Mesendoderm (in vitro differentiated cells): ENCODE results near the gene SLC23A3.

Experiments
- DNase-seq: peaks from one replicate; pipeline ENCODE4 v3.0.0; 2013
- H2AK5ac ChIP-seq: 2 replicates; pipeline ENCODE4 v1.6.1; 2013; ENCODE audit warnings: low read length, inconsistent platforms
- H2BK120ac ChIP-seq: 2 replicates; pipeline ENCODE4 v1.6.1; 2013; ENCODE audit warnings: low read depth, mild to moderate bottlenecking, low read length, moderate library complexity, mixed read lengths
- H2BK15ac ChIP-seq: replicated peaks from 2 replicates; pipeline ENCODE4 v1.6.1; 2013; ENCODE audit warnings: low read depth, mild to moderate bottlenecking, moderate library complexity
- H2BK5ac ChIP-seq: 2 replicates; pipeline ENCODE4 v1.6.1; 2013; ENCODE audit warnings: low read length, inconsistent platforms
- H3K18ac ChIP-seq: 2 replicates; pipeline ENCODE4 v1.6.1; 2013; ENCODE audit warnings: mild to moderate bottlenecking, low read length, mixed read lengths
- H3K23ac ChIP-seq: one replicate; pipeline ENCODE4 v1.6.1; 2013; ENCODE audit warnings: low read length
- H3K27ac ChIP-seq: 2 replicates; pipeline ENCODE4 v1.5.1; 2013; ENCODE audit warnings: low read depth, mild to moderate bottlenecking, inconsistent platforms, low read length, moderate library complexity
- H3K27me3 ChIP-seq: 2 replicates; pipeline ENCODE4 v1.6.1; 2013; ENCODE audit warnings: low read length, control low read depth, mild to moderate bottlenecking, inconsistent platforms; ENCODE audit not compliant: insufficient read depth, poor library complexity
- H3K36me3 ChIP-seq: 2 replicates; pipeline ENCODE4 v1.6.1; 2013; ENCODE audit warnings: low read length, inconsistent platforms; ENCODE audit not compliant: control insufficient read depth, insufficient read depth
- H3K4ac ChIP-seq: one replicate; pipeline ENCODE4 v1.6.1; 2013; ENCODE audit warnings: low read depth, mild to moderate bottlenecking, low read length, moderate library complexity
- H3K4me1 ChIP-seq: 2 replicates; pipeline ENCODE4 v1.6.1; 2013; ENCODE audit warnings: low read depth, low read length, inconsistent platforms; ENCODE audit not compliant: control insufficient read depth
- H3K4me2 ChIP-seq: 2 replicates; pipeline ENCODE4 v1.6.1; 2013; ENCODE audit warnings: low read length
- H3K4me3 ChIP-seq: 2 replicates; pipeline ENCODE4 v1.5.1; 2013; ENCODE audit warnings: mild to moderate bottlenecking, low read length
- H3K56ac ChIP-seq: one replicate; pipeline ENCODE4 v1.6.1; 2013; ENCODE audit warnings: low read length
- H3K79me1 ChIP-seq: 2 replicates; pipeline ENCODE4 v1.6.1; 2013; ENCODE audit warnings: low read length, inconsistent platforms
- H3K79me2 ChIP-seq: 2 replicates; pipeline ENCODE4 v1.6.1; 2013; ENCODE audit warnings: mild to moderate bottlenecking, low read length; ENCODE audit not compliant: control insufficient read depth, insufficient read depth
- H3K9ac ChIP-seq: 2 replicates; pipeline ENCODE4 v1.6.1; 2013; ENCODE audit warnings: low read length, inconsistent platforms
- H4K5ac ChIP-seq: one replicate; pipeline ENCODE4 v1.6.1; 2013; ENCODE audit warnings: low read length
- H4K8ac ChIP-seq: one replicate; pipeline ENCODE4 v1.6.1; 2013; ENCODE audit warnings: low read depth, mild to moderate bottlenecking, control low read depth, low read length, moderate library complexity
- WGBS: extraction: QIAGEN DNeasy Blood & Tissue Kit; methylation state at CpG from one replicate; pipeline ENCODE4 v1.1.7; 2013; ENCODE audit warnings: low lambda C conversion rate, missing lambda C conversion rate; ENCODE audit not compliant: insufficient coverage; ENCODE audit errors: extremely low coverage; 5-methylcytosine and 5-hydroxymethylcytosine counted together

Gene SLC23A3

DNA sequence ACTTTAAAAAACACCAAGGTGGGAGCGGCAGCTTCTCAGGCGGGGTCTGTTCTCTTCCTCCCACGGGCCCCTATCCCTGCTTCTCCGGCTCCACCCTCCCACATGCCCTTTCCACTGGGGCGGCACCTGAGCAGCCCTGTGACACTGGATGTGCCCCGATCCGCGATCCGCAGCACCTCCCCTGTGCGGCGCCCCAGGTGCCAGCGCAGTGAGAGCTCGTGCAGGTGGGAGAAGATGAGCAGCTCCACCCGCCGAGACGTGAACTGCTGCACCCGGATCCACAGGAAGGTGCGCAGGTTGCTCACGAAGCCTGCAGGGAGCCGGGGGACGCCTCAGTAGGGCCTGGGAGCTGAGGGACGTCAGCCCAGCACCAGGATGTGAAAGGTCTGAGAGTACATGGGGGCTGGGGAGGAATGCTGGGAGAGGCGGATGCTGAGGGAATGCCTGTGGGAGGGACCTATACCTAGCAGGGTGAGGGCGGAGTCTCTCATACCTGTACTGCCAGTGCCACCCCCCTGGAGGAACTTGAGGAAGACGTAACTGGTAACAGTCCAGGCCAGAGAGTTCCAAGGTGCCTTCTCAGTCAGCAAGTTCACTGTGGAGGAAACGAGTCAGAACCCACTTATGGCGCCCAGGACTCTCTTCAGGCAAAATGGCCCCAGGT lies 46.2 kb upstream of the SLC23A3 start:
- DNase-seq: peak; percentile 50
- no peak overlapping the region for H3K4me3 ChIP-seq
- no peak overlapping the region for H2BK15ac ChIP-seq
- no peak overlapping the region for H2BK120ac ChIP-seq
- no peak overlapping the region for H3K18ac ChIP-seq
- H4K8ac ChIP-seq: no peak overlapping the region
- H3K4me1 ChIP-seq: peaks cover 2% of the 10 kb centered on the region
- H3K27ac ChIP-seq: no peak overlapping the region
- peaks cover 4% of the 10 kb centered on the region for H3K36me3 ChIP-seq
- H2AK5ac ChIP-seq: no peak overlapping the region
- H3K9ac ChIP-seq: no peak overlapping the region
- H3K56ac ChIP-seq: peak overlapping the region; percentile 38
- H2BK5ac ChIP-seq: no peak overlapping the region
- WGBS: no CpG with 5 or more reads among the region's 27 CpGs
- no peak overlapping the region for H3K4ac ChIP-seq
- no peak overlapping the region for H3K23ac ChIP-seq
- no peak overlapping the region for H3K4me2 ChIP-seq
- no peak overlapping the region for H4K5ac ChIP-seq
- H3K79me2 ChIP-seq: no peaks in the 10 kb centered on the region
- peaks cover 6% of the 10 kb centered on the region for H3K79me1 ChIP-seq
- H3K27me3 ChIP-seq: no peaks in the 10 kb centered on the region

DNA sequence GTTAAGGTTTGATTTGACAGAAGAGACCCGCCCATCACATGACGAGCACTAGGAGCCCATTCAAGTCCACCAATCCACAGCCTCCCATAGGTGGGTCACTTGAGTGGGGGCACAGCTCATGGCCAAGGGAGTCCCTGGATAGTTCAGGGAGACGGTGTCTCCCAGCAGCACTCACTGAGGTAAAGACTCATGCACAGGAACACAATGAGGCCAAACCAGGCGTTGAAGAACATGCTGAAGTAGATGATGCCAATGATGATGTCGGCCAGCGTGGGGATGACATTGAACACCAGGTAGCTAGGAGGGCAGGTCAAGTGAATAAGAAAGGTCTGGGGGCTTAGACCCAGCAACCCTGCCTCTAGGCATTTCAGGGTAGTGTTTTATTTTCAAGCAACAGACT lies 45.0 kb upstream of the SLC23A3 start:
- H3K4me1 ChIP-seq: peaks cover 2% of the 10 kb centered on the region
- H3K27ac ChIP-seq: no peak overlapping the region
- no peaks in the 10 kb centered on the region for H3K79me2 ChIP-seq
- no peak overlapping the region for H2BK5ac ChIP-seq
- H4K5ac ChIP-seq: no peak overlapping the region
- H3K18ac ChIP-seq: no peak overlapping the region
- H2BK15ac ChIP-seq: no peak overlapping the region
- no peak overlapping the region for H3K4ac ChIP-seq
- H3K9ac ChIP-seq: no peak overlapping the region
- H4K8ac ChIP-seq: no peak overlapping the region
- no peak overlapping the region for H3K4me3 ChIP-seq
- no peak overlapping the region for H2AK5ac ChIP-seq
- no peak overlapping the region for H3K23ac ChIP-seq
- H3K4me2 ChIP-seq: no peak overlapping the region
- no peak overlapping the region for H3K56ac ChIP-seq
- H3K36me3 ChIP-seq: peaks cover 4% of the 10 kb centered on the region
- H3K27me3 ChIP-seq: no peaks in the 10 kb centered on the region
- no CpG with 5 or more reads among the region's 6 CpGs for WGBS
- H3K79me1 ChIP-seq: peaks cover 6% of the 10 kb centered on the region
- DNase-seq: no peak
- no peak overlapping the region for H2BK120ac ChIP-seq

GRCh38 chr2:219214141-219214540 lies 44.3 kb upstream of the SLC23A3 start:
- Histone ChIP-seq H3K79me2 (no peaks in the 10 kb centered on the region), H3K18ac (no peak overlapping the region), H3K79me1 (peaks cover 6% of the 10 kb centered on the region), H4K8ac (no peak overlapping the region), H3K4me2 (no peak overlapping the region), H3K4me3 (no peak overlapping the region), H3K9ac (no peak overlapping the region), H3K23ac (no peak overlapping the region), H2BK5ac (no peak overlapping the region), H3K27ac (no peak overlapping the region), H3K4ac (no peak overlapping the region), H2AK5ac (no peak overlapping the region), H3K36me3 (peaks cover 4% of the 10 kb centered on the region), H3K56ac (no peak overlapping the region), H2BK15ac (no peak overlapping the region), H2BK120ac (no peak overlapping the region), H3K27me3 (no peaks in the 10 kb centered on the region), H4K5ac (no peak overlapping the region), H3K4me1 (peaks cover 2% of the 10 kb centered on the region)
- DNase-seq: no peak
- WGBS: no CpG with 5 or more reads among the region's 15 CpGs

- no peak for DNase-seq
- peaks cover 4% of the 10 kb centered on the region for H3K36me3 ChIP-seq
- peaks cover 2% of the 10 kb centered on the region for H3K4me1 ChIP-seq
- no peak overlapping the region for H2AK5ac ChIP-seq
- no peak overlapping the region for H3K4me3 ChIP-seq
- no peak overlapping the region for H3K4ac ChIP-seq
- no peaks in the 10 kb centered on the region for H3K27me3 ChIP-seq
- H3K18ac ChIP-seq: no peak overlapping the region
- H4K8ac ChIP-seq: no peak overlapping the region
- no peak overlapping the region for H3K4me2 ChIP-seq
- peaks cover 6% of the 10 kb centered on the region for H3K79me1 ChIP-seq
- no peak overlapping the region for H2BK15ac ChIP-seq
- no peak overlapping the region for H3K9ac ChIP-seq
- H2BK5ac ChIP-seq: no peak overlapping the region
- H3K23ac ChIP-seq: no peak overlapping the region
- H4K5ac ChIP-seq: no peak overlapping the region
- H3K56ac ChIP-seq: no peak overlapping the region
- no peak overlapping the region for H2BK120ac ChIP-seq
- no peaks in the 10 kb centered on the region for H3K79me2 ChIP-seq
- no CpG with 5 or more reads among the region's 10 CpGs for WGBS
- H3K27ac ChIP-seq: no peak overlapping the region
Observed at GRCh38 chr2:219213486-219214071, 43.8 kb upstream of the SLC23A3 start.

GRCh38 chr2:219213026-219213415 lies 43.2 kb upstream of the SLC23A3 start:
- Histone ChIP-seq H3K56ac (no peak overlapping the region), H4K5ac (no peak overlapping the region), H2AK5ac (no peak overlapping the region), H3K4ac (no peak overlapping the region), H3K4me3 (no peak overlapping the region), H3K36me3 (peaks cover 4% of the 10 kb centered on the region), H3K18ac (no peak overlapping the region), H3K23ac (no peak overlapping the region), H2BK15ac (no peak overlapping the region), H2BK5ac (no peak overlapping the region), H3K4me2 (no peak overlapping the region), H4K8ac (no peak overlapping the region), H3K4me1 (peaks cover 2% of the 10 kb centered on the region), H3K79me1 (peaks cover 6% of the 10 kb centered on the region), H3K27ac (no peak overlapping the region), H2BK120ac (no peak overlapping the region), H3K9ac (no peak overlapping the region), H3K27me3 (no peaks in the 10 kb centered on the region), H3K79me2 (no peaks in the 10 kb centered on the region)
- no peak for DNase-seq
- no CpG with 5 or more reads among the region's 8 CpGs for WGBS
